ENCODE measurements around the gene SAPCD2. TPM values are rescaled to one million over a fixed set of nuclear protein-coding genes. Genes with fewer than 3 reads are reported as not detected.

The SAPCD2 gene
- total and polyA plus RNA-seq, 2 of the 8 experiments (the other 6 are each of a cell fraction or from before 2014, with no cell fraction given): 12.7 to 32.1 TPM

DNA sequence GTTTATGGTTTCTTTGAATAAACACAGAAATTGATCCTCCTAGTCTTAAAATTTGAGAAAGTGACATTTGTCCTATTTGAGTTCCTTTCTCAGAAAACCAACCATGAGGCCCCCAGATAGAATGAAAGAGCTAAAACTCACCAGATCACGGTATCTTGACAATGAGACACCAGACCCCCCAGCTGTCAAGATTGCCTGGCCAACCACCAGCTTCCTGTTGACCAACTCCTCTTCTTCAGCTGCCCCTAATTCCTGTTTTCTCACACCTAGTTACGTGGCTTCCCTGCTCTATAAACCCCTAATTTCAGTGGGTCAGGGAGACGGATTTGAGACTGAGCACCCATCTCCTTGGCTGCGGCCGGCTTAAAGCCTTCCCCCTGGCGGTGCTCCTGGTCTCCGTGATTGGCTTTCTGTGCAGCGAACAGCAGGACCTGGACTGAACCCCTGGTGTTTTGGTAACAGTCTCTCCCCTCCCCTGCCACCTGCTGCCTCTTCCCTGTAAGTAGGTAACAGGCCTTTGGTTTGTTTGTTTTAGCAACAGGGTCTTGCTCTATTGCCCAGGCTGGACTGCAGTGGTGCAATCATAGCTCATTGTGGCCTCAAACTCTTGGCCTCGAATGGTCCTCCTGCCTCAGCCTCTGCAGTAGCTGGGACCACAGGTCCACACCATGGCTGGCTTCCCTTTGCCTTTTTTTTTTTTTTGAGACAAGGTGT lies 11.7 kb downstream of the SAPCD2 start (continued):
- TF ChIP-seq RAD21 (IDR thresholded peaks at IDR 0.05 in 1 of 2, conservative IDR thresholded peaks at IDR 0.05 in 1 of 2; ENCODE audit: low read depth in 2 of 2, low read length in 2 of 2): no peak
- TF ChIP-seq, protein P1, sequence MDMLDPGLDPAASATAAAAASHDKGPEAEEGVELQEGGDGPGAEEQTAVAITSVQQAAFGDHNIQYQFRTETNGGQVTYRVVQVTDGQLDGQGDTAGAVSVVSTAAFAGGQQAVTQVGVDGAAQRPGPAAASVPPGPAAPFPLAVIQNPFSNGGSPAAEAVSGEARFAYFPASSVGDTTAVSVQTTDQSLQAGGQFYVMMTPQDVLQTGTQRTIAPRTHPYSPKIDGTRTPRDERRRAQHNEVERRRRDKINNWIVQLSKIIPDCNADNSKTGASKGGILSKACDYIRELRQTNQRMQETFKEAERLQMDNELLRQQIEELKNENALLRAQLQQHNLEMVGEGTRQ (IDR thresholded peaks at IDR 0.05; ENCODE audit: low read length): no peak
